H1 (cell line): Measurements from ENCODE around the gene IFT25. TPM values are rescaled to one million over a fixed set of nuclear protein-coding genes. Genes with fewer than 3 reads are reported as not detected.

Experiments used
- CTCF ChIA-PET: fragments of 300-600 bp; sonication (Branson Sonifier 250); formaldehyde crosslinking; loops from one replicate; lab custom pipeline; 2021; ENCODE audit not compliant: partially characterized antibody; lab: Charles Lee
- POLR2A ChIA-PET: fragments of 300-600 bp; sonication (Branson Sonifier 250); formaldehyde crosslinking; loops from one replicate; lab custom pipeline; 2021; ENCODE audit warnings: inconsistent platforms; ENCODE audit not compliant: partially characterized antibody; lab: Charles Lee
- DNase-seq, 2 experiments: peaks; one replicate each; pipeline versions ENCODE4 v3.0.0 to v3.0.0-alpha.2; 2010 to 2022; ENCODE audit warnings: low spot score in 2 of 2, low read depth in 1 of 2, mixed read lengths in 1 of 2
- FAIRE-seq: peaks from 2 replicates; lab custom pipeline; 2011; peaks lifted over from hg19 to GRCh38; lab: Jason Lieb, UNC
- H2AFZ ChIP-seq: 2 replicates; pipeline ENCODE4 v1.8.1; 2012; ENCODE audit warnings: low read length, inconsistent platforms
- H2AK5ac ChIP-seq: 2 replicates; pipeline ENCODE4 v1.6.1; 2013; ENCODE audit warnings: low read depth, low read length
- H2BK120ac ChIP-seq: replicated peaks from 2 replicates; pipeline ENCODE3; 2013; ENCODE audit warnings: low read depth, low read length, inconsistent platforms
- H2BK12ac ChIP-seq: 2 replicates; pipeline ENCODE4 v1.6.1; 2013; ENCODE audit warnings: low read depth, low read length
- H2BK15ac ChIP-seq: 2 replicates; pipeline ENCODE4 v1.6.1; 2013; ENCODE audit warnings: low read length
- H2BK20ac ChIP-seq: 2 replicates; pipeline ENCODE4 v1.6.1; 2013; ENCODE audit warnings: low read length
- H2BK5ac ChIP-seq: 2 replicates; pipeline ENCODE4 v1.6.1; 2013; ENCODE audit warnings: low read depth, low read length
- H3K14ac ChIP-seq: 2 replicates; pipeline ENCODE4 v1.6.1; 2013; ENCODE audit warnings: inconsistent platforms; ENCODE audit not compliant: insufficient read length
- H3K18ac ChIP-seq: 2 replicates; pipeline ENCODE4 v1.6.1; 2013; ENCODE audit warnings: low read length; ENCODE audit errors: extremely low read depth
- H3K23ac ChIP-seq: 2 replicates; pipeline ENCODE4 v1.6.1; 2013; ENCODE audit warnings: inconsistent platforms; ENCODE audit not compliant: insufficient read length
- H3K23me2 ChIP-seq: 2 replicates; pipeline ENCODE4 v1.6.1; 2013; ENCODE audit warnings: low read depth, low read length
- H3K27ac ChIP-seq: 2 replicates; pipeline ENCODE4 v1.6.1; 2011; ENCODE audit warnings: low read depth, low read length, inconsistent platforms
- H3K27me3 ChIP-seq, 4 experiments: replicated peaks in 1 of 4; 1 replicate in 1 of 4; 2 replicates in 3 of 4; pipeline versions ENCODE4 v1.6.1 to v1.8.1; 2011 to 2013; ENCODE audit warnings: low read length in 3 of 4, mild to moderate bottlenecking in 3 of 4, inconsistent platforms in 2 of 4, mixed read lengths in 2 of 4, moderate library complexity in 1 of 4; ENCODE audit not compliant: control insufficient read depth in 3 of 4, insufficient read depth in 3 of 4; ENCODE audit errors: extremely low read depth in 1 of 4
- H3K36me3 ChIP-seq, 4 experiments: 2 replicates each; pipeline versions ENCODE4 v1.6.1 to v1.8.1; 2011 to 2013; ENCODE audit warnings: mild to moderate bottlenecking in 4 of 4, low read length in 3 of 4, moderate library complexity in 2 of 4, control low read depth in 1 of 4, inconsistent platforms in 1 of 4; ENCODE audit not compliant: insufficient read depth in 4 of 4, control insufficient read depth in 2 of 4
- H3K4ac ChIP-seq: replicated peaks from 2 replicates; pipeline ENCODE3; 2013; ENCODE audit warnings: low read length, low read depth, mixed read lengths, inconsistent platforms; ENCODE audit not compliant: insufficient read length
- H3K4me1 ChIP-seq, 4 experiments: replicated peaks in 1 of 4; 1 replicate in 1 of 4; 2 replicates in 3 of 4; pipeline versions ENCODE4 v1.6.1 to v1.8.1; 2011 to 2013; ENCODE audit warnings: low read length in 3 of 4, inconsistent platforms in 2 of 4, mixed read lengths in 1 of 4; ENCODE audit not compliant: insufficient read depth in 4 of 4, control insufficient read depth in 3 of 4
- H3K4me2 ChIP-seq, 2 experiments: 2 replicates each; pipeline versions ENCODE4 v1.6.1 to v1.8.1; 2011 to 2013; ENCODE audit warnings: low read depth in 2 of 2, low read length in 2 of 2, control low read depth in 1 of 2, inconsistent platforms in 1 of 2, mild to moderate bottlenecking in 1 of 2; ENCODE audit not compliant: insufficient read depth in 1 of 2
- H3K4me3 ChIP-seq, 4 experiments: fragments of 200-600, 300-600 bp in 1 of 4; sonication (generic), shearing (Covaris generic), sonication (Bioruptor Twin) in 1 of 4; 2 replicates each; pipeline versions ENCODE4 v1.5.1 to v1.8.1; 2011 to 2016; ENCODE audit warnings: low read length in 4 of 4, low read depth in 3 of 4, control low read depth in 2 of 4, inconsistent platforms in 2 of 4, mild to moderate bottlenecking in 2 of 4, mixed read lengths in 1 of 4, moderate library complexity in 1 of 4; ENCODE audit not compliant: insufficient read depth in 2 of 4; ENCODE audit errors: extremely low read depth in 1 of 4
- H3K56ac ChIP-seq: replicated peaks from 2 replicates; pipeline ENCODE3; 2013; ENCODE audit warnings: low read depth, mild to moderate bottlenecking, mixed read lengths, low read length, inconsistent platforms; ENCODE audit not compliant: insufficient read length
- H3K79me1 ChIP-seq: 2 replicates; pipeline ENCODE4 v1.6.1; 2013; ENCODE audit warnings: low read depth, low read length, control low read depth
- H3K79me2 ChIP-seq, 2 experiments: 2 replicates each; pipeline versions ENCODE4 v1.6.1 to v1.8.1; 2012 to 2013; ENCODE audit warnings: low read length in 2 of 2, mild to moderate bottlenecking in 2 of 2, inconsistent platforms in 1 of 2; ENCODE audit not compliant: insufficient read depth in 2 of 2, control insufficient read depth in 1 of 2
- H3K9ac ChIP-seq, 4 experiments: replicated peaks in 1 of 4; 1 replicate in 1 of 4; 2 replicates in 3 of 4; pipeline versions ENCODE4 v1.6.1 to v1.8.1; 2011 to 2013; ENCODE audit warnings: low read depth in 3 of 4, low read length in 3 of 4, control low read depth in 2 of 4, mild to moderate bottlenecking in 2 of 4, moderate library complexity in 2 of 4, inconsistent platforms in 1 of 4; ENCODE audit errors: extremely low read depth in 1 of 4
- H3K9me3 ChIP-seq, 2 experiments: 2 replicates each; pipeline versions ENCODE4 v1.6.1 to v1.8.1; 2012 to 2013; ENCODE audit warnings: mild to moderate bottlenecking in 2 of 2, moderate library complexity in 2 of 2, control low read depth in 1 of 2, inconsistent platforms in 1 of 2, low read depth in 1 of 2, low read length in 1 of 2, mixed read lengths in 1 of 2; ENCODE audit not compliant: insufficient read depth in 2 of 2
- H4K20me1 ChIP-seq, 2 experiments: replicated peaks in 1 of 2; 2 replicates each; pipeline versions ENCODE3 to v1.8.1; 2011 to 2013; ENCODE audit warnings: inconsistent platforms in 2 of 2, low read length in 2 of 2, mild to moderate bottlenecking in 1 of 2; ENCODE audit not compliant: insufficient read depth in 2 of 2, control insufficient read depth in 1 of 2
- H4K5ac ChIP-seq: 2 replicates; pipeline ENCODE4 v1.6.1; 2013; ENCODE audit warnings: low read length, low read depth, mixed read lengths, inconsistent platforms; ENCODE audit not compliant: insufficient read length
- H4K8ac ChIP-seq: 2 replicates; pipeline ENCODE4 v1.8.0; 2013; ENCODE audit warnings: mild to moderate bottlenecking, moderate library complexity, low read length, inconsistent platforms; ENCODE audit not compliant: insufficient read depth; ENCODE audit errors: extremely low read depth
- H4K91ac ChIP-seq: replicated peaks from 2 replicates; pipeline ENCODE3; 2013; ENCODE audit warnings: low read length, mixed read lengths, inconsistent platforms; ENCODE audit not compliant: insufficient read length
- CHD1 ChIP-seq: IDR thresholded peaks from 2 replicates; pipeline ENCODE4 v1.6.1; 2012; ENCODE audit warnings: low read depth, low read length, improper control_type of control experiment
- EGR1 ChIP-seq: IDR thresholded peaks from 2 replicates; pipeline ENCODE4 v1.6.1; 2011; ENCODE audit warnings: low read depth, low read length, borderline replicate concordance
- HDAC2 ChIP-seq, 2 experiments: fragments of 300-600 bp in 1 of 2; sonication (generic) in 1 of 2; IDR thresholded peaks; 2 replicates each; pipeline ENCODE4 v1.6.1; 2011 to 2012; ENCODE audit warnings: low read depth in 2 of 2, low read length in 2 of 2, mild to moderate bottlenecking in 2 of 2, moderate library complexity in 2 of 2, borderline replicate concordance in 1 of 2, inconsistent platforms in 1 of 2
- JUN ChIP-seq: IDR thresholded peaks from 2 replicates; pipeline ENCODE4 v1.6.1; 2011; ENCODE audit warnings: low read depth, mild to moderate bottlenecking, improper control_type of control experiment, low read length
- KDM1A ChIP-seq: fragments of 200-600, 300-600 bp; sonication (generic); IDR thresholded peaks from 2 replicates; pipeline ENCODE4 v1.7.1; 2016; ENCODE audit warnings: mild to moderate bottlenecking, low read length, borderline replicate concordance
- MAX ChIP-seq: IDR thresholded peaks from 2 replicates; pipeline ENCODE4 v1.6.1; 2012; ENCODE audit warnings: inconsistent platforms
- NANOG ChIP-seq: IDR thresholded peaks from 2 replicates; pipeline ENCODE4 v1.6.1; 2011; ENCODE audit warnings: low read length, low read depth, mild to moderate bottlenecking, inconsistent platforms; ENCODE audit not compliant: insufficient read depth, poor library complexity, severe bottlenecking
- PHF8 ChIP-seq: fragments of 200-600 bp; sonication (generic); conservative IDR thresholded peaks from 2 replicates; pipeline ENCODE4 v1.7.1; 2012; ENCODE audit warnings: low read depth, mild to moderate bottlenecking, inconsistent platforms, low read length, moderate library complexity
- POU5F1 ChIP-seq: IDR thresholded peaks from 2 replicates; pipeline ENCODE4 v1.6.1; 2011; ENCODE audit warnings: low read depth, mild to moderate bottlenecking, low read length, moderate library complexity
- RAD21 ChIP-seq, 2 experiments: IDR thresholded peaks in 1 of 2; conservative IDR thresholded peaks in 1 of 2; 2 replicates each; pipeline ENCODE4 v1.6.1; 2011; ENCODE audit warnings: low read depth in 2 of 2, low read length in 2 of 2, improper control_type of control experiment in 1 of 2, inconsistent platforms in 1 of 2, mild to moderate bottlenecking in 1 of 2, moderate library complexity in 1 of 2
- SIX5 ChIP-seq: IDR thresholded peaks from 2 replicates; pipeline ENCODE4 v1.6.1; 2011; ENCODE audit warnings: mild to moderate bottlenecking, low read depth, low read length
- SP4 ChIP-seq: IDR thresholded peaks from 2 replicates; pipeline ENCODE4 v1.6.1; 2012; ENCODE audit warnings: low read length, inconsistent platforms
- YY1 ChIP-seq: IDR thresholded peaks from 2 replicates; pipeline ENCODE4 v1.6.1; 2011; ENCODE audit warnings: low read depth, mild to moderate bottlenecking, low read length
- WGBS, 2 experiments: shearing (Covaris generic) in 1 of 2; methylation state at CpG; one replicate each; pipeline versions ENCODE4 v1.1.6 to v1.1.7; 2013 to 2015; ENCODE audit warnings: low lambda C conversion rate in 2 of 2, mixed read lengths in 2 of 2, inconsistent platforms in 1 of 2, low coverage in 1 of 2, missing lambda C conversion rate in 1 of 2; ENCODE audit not compliant: insufficient replicate concordance in 2 of 2, insufficient coverage in 1 of 2, insufficient read length in 1 of 2; ENCODE audit errors: extremely low coverage in 1 of 2, missing lambda C conversion rate in 1 of 2; 5-methylcytosine and 5-hydroxymethylcytosine counted together
- polyA plus RNA-seq, 7 experiments: library from polyadenylated mRNA; depleted of rRNA in 3 of 7; stranded (reverse) in 5 of 7; unstranded in 2 of 7; fragments of >200 nt in 5 of 7; fragments of 200-250 nt in 2 of 7; gene quantifications; 1 replicate in 5 of 7; 2 replicates in 1 of 7; 4 replicates in 1 of 7; pipeline versions ENCODE4 v1.2.1 to v1.2.3, GENCODE V29; 2011 to 2013; ENCODE audit warnings: missing spikeins in 2 of 7, mixed read lengths in 2 of 7
- total RNA-seq: library from RNA; stranded (reverse); fragmentation: NEBNext Ultra II Directional; extraction: Animal tissue kit (Norgen Biotek cat#: 25700); gene quantifications from 2 replicates; pipeline ENCODE4 v1.2.1, GENCODE V29; 2021

IFT25 gene
- total and polyA plus RNA-seq, 2 of the 8 experiments (the other 6 are each of a cell fraction or from before 2014, with no cell fraction given): 15.0 to 36.3 TPM

GRCh38 chr1:53971718-53972117 lies 26.2 kb upstream of the IFT25 start:
- no peak overlapping the region for H2BK5ac ChIP-seq
- no peak overlapping the region for H3K4me2 ChIP-seq
- no peak overlapping the region for H3K56ac ChIP-seq
- DNase-seq (no peak), FAIRE-seq (no peak)
- H4K20me1 ChIP-seq: no peaks in the 10 kb centered on the region
- H3K4me3 ChIP-seq: no peak overlapping the region
- no peaks in the 10 kb centered on the region for H3K23me2 ChIP-seq
- no peaks in the 10 kb centered on the region for H3K4me1 ChIP-seq
- no peak overlapping the region for H2AFZ ChIP-seq
- no peaks in the 10 kb centered on the region for H3K27me3 ChIP-seq
- no peak overlapping the region for H3K18ac ChIP-seq
- H4K8ac ChIP-seq: no peak overlapping the region
- H3K23ac ChIP-seq: no peak overlapping the region
- no peak overlapping the region for H4K91ac ChIP-seq
- H2BK120ac ChIP-seq: no peak overlapping the region
- H2BK20ac ChIP-seq: no peak overlapping the region
- H2BK15ac ChIP-seq: no peak overlapping the region
- no peaks in the 10 kb centered on the region for H3K79me2 ChIP-seq
- H4K5ac ChIP-seq: no peak overlapping the region
- ChIA-PET CTCF (interaction anchor here (1.3 to 2.9 kb wide), 4 partner anchors 11 to 99 kb away, joined by 3 to 19 read pairs (median 4); no protein-coding TSS in a partner anchor), POLR2A (interaction anchor here (1.1 kb wide), 1 partner anchor 11 kb away, joined by 3 read pairs; no protein-coding TSS in a partner anchor)
- H3K36me3 ChIP-seq: peaks cover 2 to 28% (median 11%) of the 10 kb centered on the region in 4 experiments; a peak in 7 of 8 replicates
- no peak overlapping the region for H3K9ac ChIP-seq
- H3K9me3 ChIP-seq: no peaks in the 10 kb centered on the region
- H3K4ac ChIP-seq: no peak overlapping the region
- no peaks in the 10 kb centered on the region for H3K79me1 ChIP-seq
- no peak overlapping the region for H3K14ac ChIP-seq
- 91% methylated on average over 2 of the region's 2 CpGs; no CpG with 5 or more reads in 1 of the 2 experiments for WGBS, 2 experiments
- no peak overlapping the region for H3K27ac ChIP-seq
- H2AK5ac ChIP-seq: no peak overlapping the region
- no peak overlapping the region for H2BK12ac ChIP-seq
- no peak for TF ChIP-seq POU5F1
- no peak for TF ChIP-seq PHF8
- no peak for TF ChIP-seq CHD1
- TF ChIP-seq RAD21 (IDR thresholded peaks at IDR 0.05 in 1 of 2, conservative IDR thresholded peaks at IDR 0.05 in 1 of 2; ENCODE audit: low read depth in 2 of 2, low read length in 2 of 2): no peak
- no peak for TF ChIP-seq YY1
- no peak for TF ChIP-seq SP4
- no peak for TF ChIP-seq SIX5
- TF ChIP-seq JUN: no peak
- no peak for TF ChIP-seq MAX
- no peak for TF ChIP-seq HDAC2 (IDR thresholded peaks at IDR 0.05; ENCODE audit: borderline replicate concordance in 1 of 2, low read depth in 2 of 2, low read length in 2 of 2)
- TF ChIP-seq EGR1: no peak
- no peak for TF ChIP-seq NANOG
- TF ChIP-seq KDM1A: no peak
